ENCODE measurements around the gene SCFD2. TPM values are rescaled to one million over a fixed set of nuclear protein-coding genes. Genes with fewer than 3 reads are reported as not detected.

The SCFD2 gene
- polyA plus RNA-seq, 3 donors: 5.4 to 9.4 (median 6.7) TPM

- Mint-ChIP-seq H3K4me3 (no peak overlapping the region), H3K27ac (no peak overlapping the region), H3K9me3 (peaks cover 0 to 9% (median 4%) of the 10 kb centered on the region in 7 donors), H3K4me1 (peaks cover 8% of the 10 kb centered on the region), H3K36me3 (peaks cover 0 to 1% of the 10 kb centered on the region in 2 donors), H3K27me3 (ENCODE audit: low read depth in 3 of 3) (no peaks in the 10 kb centered on the region)
- no peak overlapping the region for H3K27ac ChIP-seq (ENCODE audit: low read depth in 1 of 2, low read length in 2 of 2)
- no peak overlapping the region for H3K9ac ChIP-seq (ENCODE audit: insufficient read depth, low read length, poor library complexity, severe bottlenecking)
- no peaks in the 10 kb centered on the region for H3K9me3 ChIP-seq (replicated peaks in 1 of 2; ENCODE audit: control insufficient read depth in 1 of 2, insufficient read depth in 1 of 2, low read length in 2 of 2)
- H3K27me3 ChIP-seq (ENCODE audit: control insufficient read depth in 2 of 2, insufficient read depth in 2 of 2, low read length in 2 of 2): no peaks in the 10 kb centered on the region
- no peaks in the 10 kb centered on the region for H3K4me1 ChIP-seq (ENCODE audit: control insufficient read depth in 1 of 2, insufficient read depth in 2 of 2, low read length in 2 of 2)
- no peak overlapping the region for H3K4me3 ChIP-seq (replicated peaks in 1 of 3; ENCODE audit: low read depth in 2 of 3, low read length in 3 of 3)
- no peak overlapping the region for H3K4me2 ChIP-seq (replicated peaks; ENCODE audit: extremely low read depth, low read length, poor library complexity, severe bottlenecking)
- no peak for DNase-seq
- H3K36me3 ChIP-seq (replicated peaks in 1 of 2; ENCODE audit: control insufficient read depth in 1 of 2, insufficient read depth in 2 of 2, low read length in 2 of 2): no peaks in the 10 kb centered on the region
- H3K79me2 ChIP-seq (ENCODE audit: insufficient read depth, low read length): no peaks in the 10 kb centered on the region
- WGBS (ENCODE audit: insufficient coverage): 100% methylated on average over 2 of the region's 5 CpGs
- no peaks in the 10 kb centered on the region for H4K20me1 ChIP-seq (ENCODE audit: insufficient read depth, low read length)
- intact Hi-C loops (cut with micrococcal nuclease): no loop called here
- no peak for TF ChIP-seq CTCF (IDR thresholded peaks at IDR 0.05)
- no peak overlapping the region for H2AFZ ChIP-seq (ENCODE audit: insufficient read depth, low read depth, low read length, poor library complexity, severe bottlenecking)
Observed at GRCh38 chr4:52995360-52996030, 370.4 kb downstream of the SCFD2 start.

- Histone ChIP-seq H3K9me3 (replicated peaks in 1 of 2; ENCODE audit: control insufficient read depth in 1 of 2, insufficient read depth in 1 of 2, low read length in 2 of 2) (no peaks in the 10 kb centered on the region), H3K36me3 (replicated peaks in 1 of 2; ENCODE audit: control insufficient read depth in 1 of 2, insufficient read depth in 2 of 2, low read length in 2 of 2) (no peaks in the 10 kb centered on the region), H3K9ac (ENCODE audit: insufficient read depth, low read length, poor library complexity, severe bottlenecking) (no peak overlapping the region), H2AFZ (ENCODE audit: insufficient read depth, low read depth, low read length, poor library complexity, severe bottlenecking) (no peak overlapping the region), H3K4me2 (replicated peaks; ENCODE audit: extremely low read depth, low read length, poor library complexity, severe bottlenecking) (no peak overlapping the region), H3K4me3 (replicated peaks in 1 of 3; ENCODE audit: low read depth in 2 of 3, low read length in 3 of 3) (no peak overlapping the region), H3K27me3 (ENCODE audit: control insufficient read depth in 2 of 2, insufficient read depth in 2 of 2, low read length in 2 of 2) (no peaks in the 10 kb centered on the region), H3K4me1 (ENCODE audit: control insufficient read depth in 1 of 2, insufficient read depth in 2 of 2, low read length in 2 of 2) (no peaks in the 10 kb centered on the region), H4K20me1 (ENCODE audit: insufficient read depth, low read length) (no peaks in the 10 kb centered on the region), H3K27ac (ENCODE audit: low read depth in 1 of 2, low read length in 2 of 2) (no peak overlapping the region), H3K79me2 (ENCODE audit: insufficient read depth, low read length) (no peaks in the 10 kb centered on the region)
- intact Hi-C loops (cut with micrococcal nuclease): no loop called here
- Mint-ChIP-seq H3K36me3 (peaks cover 0 to 1% of the 10 kb centered on the region in 2 donors), H3K27me3 (ENCODE audit: low read depth in 3 of 3) (no peaks in the 10 kb centered on the region), H3K4me1 (peaks cover 8% of the 10 kb centered on the region), H3K4me3 (no peak overlapping the region), H3K9me3 (peaks cover 0 to 9% (median 4%) of the 10 kb centered on the region in 7 donors), H3K27ac (no peak overlapping the region)
- DNase-seq: no peak
- WGBS (ENCODE audit: insufficient coverage): no CpG with 5 or more reads among the region's 4 CpGs
- TF ChIP-seq CTCF (IDR thresholded peaks at IDR 0.05): no peak
Observed at GRCh38 chr4:52994567-52994966, 371.3 kb downstream of the SCFD2 start.
